Choroid plexus epithelial cell (primary cell): ENCODE measurements around the gene DCAF5.
"Not testable (repeated sequence)": the region's sequence is repeated elsewhere in the genome, so short reads cannot be mapped to it uniquely, and the experiment has no call there.

Experiments
- DNase-seq: peaks from one replicate; pipeline ENCODE4 v3.0.0-alpha.2; 2010; ENCODE audit warnings: low read depth
- H3K4me3 ChIP-seq: 2 replicates; pipeline ENCODE4 v1.5.1; 2011; ENCODE audit warnings: low read depth, mild to moderate bottlenecking, control low read depth, low read length, moderate library complexity
- CTCF ChIP-seq: conservative IDR thresholded peaks from 2 replicates; pipeline ENCODE4 v1.5.1; 2011; ENCODE audit warnings: low read depth, mild to moderate bottlenecking, control low read depth, inconsistent platforms, low read length, moderate library complexity

Gene DCAF5

GRCh38 chr14:69083181-69083580, 69.7 kb downstream of the DCAF5 start:
- no peak for DNase-seq
- no peak overlapping the region for H3K4me3 ChIP-seq
- no peak for TF ChIP-seq CTCF

GRCh38 chr14:69081271-69081670, 71.6 kb downstream of the DCAF5 start:
- TF ChIP-seq CTCF = no peak
- DNase-seq = no peak

GRCh38 chr14:69079747-69080146, 73.2 kb downstream of the DCAF5 start:
- no peak for TF ChIP-seq CTCF
- no peak for DNase-seq
- H3K4me3 ChIP-seq = no peak overlapping the region

More at GRCh38 chr14:69081271-69081670, 71.6 kb downstream of the DCAF5 start:
- no peak overlapping the region for H3K4me3 ChIP-seq

GRCh38 chr14:69079188-69079742, 73.7 kb downstream of the DCAF5 start:
- no peak for TF ChIP-seq CTCF
- H3K4me3 ChIP-seq = no peak overlapping the region
- peak; percentile 86 for DNase-seq

GRCh38 chr14:69077841-69078240, 75.1 kb downstream of the DCAF5 start:
- no peak for TF ChIP-seq CTCF
- H3K4me3 ChIP-seq = no peak overlapping the region
- DNase-seq = peak; percentile 90

GRCh38 chr14:69077185-69077584, 75.7 kb downstream of the DCAF5 start:
- H3K4me3 ChIP-seq, DNase-seq: not testable (repeated sequence)

GRCh38 chr14:69076341-69076740, 76.6 kb downstream of the DCAF5 start:
- TF ChIP-seq CTCF = no peak
- no peak for DNase-seq
- H3K4me3 ChIP-seq = no peak overlapping the region
